Muscle of leg (tissue), 11 donors: Measurements from ENCODE around the gene DOCK10. TPM values are rescaled to one million over a fixed set of nuclear protein-coding genes. Genes with fewer than 3 reads are reported as not detected.
A peak's percentile ranks its signal among the peaks of the same experiment; 100 is the strongest.

Experiments
- DNase-seq: peaks from one replicate; pipeline ENCODE4 v3.0.0; 2013
- H3K27ac ChIP-seq: one replicate; pipeline ENCODE4 v1.5.1; 2013; ENCODE audit warnings: mild to moderate bottlenecking, low read length, control low read depth
- H3K27me3 ChIP-seq: one replicate; pipeline ENCODE4 v1.6.1; 2013; ENCODE audit warnings: low read length; ENCODE audit not compliant: control insufficient read depth, insufficient read depth
- H3K36me3 ChIP-seq: one replicate; pipeline ENCODE4 v1.6.1; 2013; ENCODE audit warnings: low read length; ENCODE audit not compliant: control insufficient read depth, insufficient read depth
- H3K4me1 ChIP-seq: one replicate; pipeline ENCODE4 v1.6.1; 2013; ENCODE audit warnings: low read length; ENCODE audit not compliant: control insufficient read depth, insufficient read depth
- H3K4me3 ChIP-seq: one replicate; pipeline ENCODE4 v1.5.1; 2013; ENCODE audit warnings: low read length, control low read depth
- H3K9me3 ChIP-seq: replicated peaks from 2 replicates; pipeline ENCODE4 v1.6.1; 2013; ENCODE audit warnings: low read depth, low read length; ENCODE audit not compliant: control insufficient read depth
- WGBS: methylation state at CpG from one replicate; pipeline ENCODE4 v1.1.5; 2013; ENCODE audit warnings: missing lambda C conversion rate; ENCODE audit not compliant: insufficient coverage; 5-methylcytosine and 5-hydroxymethylcytosine counted together
- polyA plus RNA-seq, 8 donors: library from polyadenylated mRNA; unstranded; fragments of 120-200 nt; gene quantifications; one replicate each; pipeline versions ENCODE4 v1.2.1 to v1.2.3, GENCODE V29; 2013; ENCODE audit warnings: inconsistent platforms in 1 of 8, low replicate concordance in 1 of 8; ENCODE audit not compliant: insufficient read length in 8 of 8, insufficient read depth in 1 of 8
- total RNA-seq: library from RNA; stranded (reverse); fragments of 120-200 nt; gene quantifications from one replicate; pipeline ENCODE4 v1.2.4, GENCODE V29; 2013

The DOCK10 gene
- total and polyA plus RNA-seq, 9 donors, result 14.8 to 20.1 (median 17.9) TPM

GRCh38 chr2:224832207-224832606 is 210.1 kb downstream of the DOCK10 start:
- H3K27ac ChIP-seq, result no peak overlapping the region
- DNase-seq, result no peak
- peaks cover 2% of the 10 kb centered on the region for H3K4me1 ChIP-seq
- H3K9me3 ChIP-seq, result no peaks in the 10 kb centered on the region
- H3K4me3 ChIP-seq, result no peak overlapping the region
- WGBS, result no CpG with 5 or more reads among the region's 3 CpGs
- no peaks in the 10 kb centered on the region for H3K27me3 ChIP-seq
- peaks cover 56% of the 10 kb centered on the region for H3K36me3 ChIP-seq

GRCh38 chr2:224831530-224831929 is 210.7 kb downstream of the DOCK10 start:
- no peaks in the 10 kb centered on the region for H3K9me3 ChIP-seq
- no peak overlapping the region for H3K27ac ChIP-seq
- H3K36me3 ChIP-seq, result peaks cover 56% of the 10 kb centered on the region
- H3K27me3 ChIP-seq, result no peaks in the 10 kb centered on the region
- H3K4me3 ChIP-seq, result no peak overlapping the region
- DNase-seq, result peak; percentile 24
- WGBS, result 43% methylated on average over 1 of the region's 2 CpGs
- no peaks in the 10 kb centered on the region for H3K4me1 ChIP-seq

DNA sequence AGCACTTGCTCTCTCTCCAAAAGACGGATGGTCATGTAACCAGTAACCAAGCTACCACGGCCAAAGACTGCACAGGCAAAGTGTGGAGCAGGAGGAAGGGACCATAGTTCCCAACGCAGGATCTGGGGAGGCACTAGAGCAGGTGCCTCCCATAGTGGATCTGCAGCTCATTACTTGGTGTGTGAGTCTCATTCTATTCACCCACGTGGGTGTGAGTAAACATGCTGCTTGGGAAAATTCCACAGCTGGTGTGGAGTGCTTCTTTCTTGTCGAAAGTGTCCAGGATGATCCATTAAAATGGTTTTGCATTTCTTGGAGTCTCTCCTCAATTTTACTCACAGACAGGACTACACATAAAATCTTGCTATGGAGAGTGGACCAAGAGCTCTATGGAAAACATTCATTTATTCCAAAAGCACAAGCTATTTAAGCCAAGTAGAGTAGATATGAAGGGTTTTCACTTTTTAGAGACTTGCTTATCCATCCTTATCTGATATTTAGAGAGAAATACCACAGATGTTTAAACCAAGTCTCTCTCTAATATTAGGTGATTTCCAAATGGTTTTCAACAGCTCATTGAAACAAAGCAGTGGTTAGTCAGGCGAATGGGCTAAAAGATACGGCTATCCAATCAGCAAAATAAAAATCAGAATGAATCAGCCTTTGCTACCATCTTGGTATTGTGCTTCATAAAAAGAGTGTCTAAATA is 221.8 kb downstream of the DOCK10 start:
- Histone ChIP-seq H3K36me3 (peaks cover 19% of the 10 kb centered on the region), H3K9me3 (no peaks in the 10 kb centered on the region)
- 93% methylated on average over 3 of the region's 7 CpGs for WGBS

DNA sequence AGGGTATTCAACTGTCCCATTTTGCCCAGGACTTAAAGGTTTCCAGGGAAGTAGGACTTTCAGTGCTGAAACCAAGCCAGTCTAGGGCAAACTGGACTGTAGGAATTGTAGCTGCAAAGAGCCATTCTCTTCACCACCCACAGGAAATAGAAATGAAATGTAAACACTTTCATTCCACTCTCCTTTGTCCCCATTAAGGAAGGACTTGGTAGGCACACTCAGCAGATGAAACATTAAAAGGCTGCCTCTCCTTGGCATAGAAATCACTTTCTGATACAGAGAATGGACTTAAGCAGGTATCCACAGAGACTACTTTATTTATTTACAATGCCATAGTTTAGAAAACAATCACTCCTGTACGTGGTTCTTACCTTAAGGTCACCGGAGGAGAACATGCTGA is 223.2 kb downstream of the DOCK10 start:
- no CpG with 5 or more reads among the region's 2 CpGs for WGBS
- H3K27ac ChIP-seq, result no peak overlapping the region
- no peaks in the 10 kb centered on the region for H3K4me1 ChIP-seq
- no peak for DNase-seq
- no peaks in the 10 kb centered on the region for H3K27me3 ChIP-seq
- H3K36me3 ChIP-seq, result peaks cover 27% of the 10 kb centered on the region
- H3K9me3 ChIP-seq, result no peaks in the 10 kb centered on the region
- no peak overlapping the region for H3K4me3 ChIP-seq

More for the DNA sequence above, 221.8 kb downstream of the DOCK10 start:
- H3K27me3 ChIP-seq, result no peaks in the 10 kb centered on the region
- no peaks in the 10 kb centered on the region for H3K4me1 ChIP-seq
- DNase-seq, result no peak
- no peak overlapping the region for H3K4me3 ChIP-seq
- no peak overlapping the region for H3K27ac ChIP-seq

- H3K27ac ChIP-seq, result no peak overlapping the region
- no peaks in the 10 kb centered on the region for H3K9me3 ChIP-seq
- WGBS, result no CpG with 5 or more reads among the region's 1 CpG
- H3K36me3 ChIP-seq, result peaks cover 29% of the 10 kb centered on the region
- H3K4me1 ChIP-seq, result no peaks in the 10 kb centered on the region
- no peaks in the 10 kb centered on the region for H3K27me3 ChIP-seq
- DNase-seq, result no peak
- no peak overlapping the region for H3K4me3 ChIP-seq
These were observed 224.6 kb downstream of the DOCK10 start for GRCh38 chr2:224817676-224818075.

GRCh38 chr2:224816816-224817215 is 225.5 kb downstream of the DOCK10 start:
- H3K27ac ChIP-seq, result no peak overlapping the region
- DNase-seq, result no peak
- H3K4me1 ChIP-seq, result no peaks in the 10 kb centered on the region
- WGBS, result no CpG with 5 or more reads among the region's 4 CpGs
- H3K36me3 ChIP-seq, result peaks cover 26% of the 10 kb centered on the region
- no peak overlapping the region for H3K4me3 ChIP-seq
- H3K27me3 ChIP-seq, result no peaks in the 10 kb centered on the region
- no peaks in the 10 kb centered on the region for H3K9me3 ChIP-seq

- no CpG with 5 or more reads among the region's 1 CpG for WGBS
- Histone ChIP-seq H3K4me3 (no peak overlapping the region), H3K4me1 (no peaks in the 10 kb centered on the region), H3K27me3 (no peaks in the 10 kb centered on the region), H3K9me3 (no peaks in the 10 kb centered on the region), H3K36me3 (peaks cover 16% of the 10 kb centered on the region), H3K27ac (no peak overlapping the region)
- no peak for DNase-seq
These were observed 228.7 kb downstream of the DOCK10 start for GRCh38 chr2:224813578-224813977.

DNA sequence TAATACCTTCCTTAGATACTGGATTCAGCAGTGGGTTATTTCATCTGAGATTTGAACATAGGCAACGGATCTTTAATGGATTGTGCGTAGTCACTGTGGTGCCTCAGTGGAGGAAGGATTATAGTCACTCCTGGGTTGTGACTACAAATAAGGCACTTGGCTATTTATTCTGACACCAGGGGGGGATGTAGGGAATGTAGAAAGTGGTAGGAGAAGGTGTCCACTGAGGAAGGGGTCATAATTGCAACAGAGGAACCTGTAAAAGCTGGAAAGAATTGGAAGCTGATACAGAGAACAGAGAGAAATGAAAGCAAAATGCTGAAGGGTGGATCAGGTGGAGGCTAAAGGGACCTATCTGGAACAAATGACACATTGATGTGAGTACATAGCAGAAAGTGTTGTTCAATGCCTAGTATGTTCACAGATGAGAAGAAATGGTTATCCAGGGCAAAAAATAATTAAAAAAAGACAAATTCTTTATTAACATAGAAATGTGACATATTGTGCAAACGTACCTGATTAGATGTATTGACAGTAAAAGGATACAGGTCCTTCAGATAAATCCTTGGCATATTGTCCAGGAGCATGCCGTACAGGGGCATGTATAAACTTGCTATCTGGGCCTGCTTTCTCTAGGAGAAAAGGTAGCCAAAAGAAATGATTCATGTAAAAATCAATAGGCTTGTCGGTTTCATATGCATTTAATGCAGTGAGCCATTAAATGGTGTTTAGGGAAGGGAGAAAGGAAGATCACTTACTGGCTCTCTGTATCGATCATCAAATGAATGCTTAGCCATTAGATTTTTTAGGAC is 234.9 kb downstream of the DOCK10 start:
- DNase-seq, result no peak
- Histone ChIP-seq H3K9me3 (no peaks in the 10 kb centered on the region), H3K27ac (no peak overlapping the region), H3K27me3 (no peaks in the 10 kb centered on the region), H3K4me3 (no peak overlapping the region), H3K4me1 (no peaks in the 10 kb centered on the region), H3K36me3 (peaks cover 14% of the 10 kb centered on the region)
- 91% methylated on average over 6 of the region's 6 CpGs for WGBS

- Histone ChIP-seq H3K4me3 (no peak overlapping the region), H3K9me3 (no peaks in the 10 kb centered on the region), H3K4me1 (no peaks in the 10 kb centered on the region), H3K27ac (no peak overlapping the region), H3K36me3 (peaks cover 24% of the 10 kb centered on the region), H3K27me3 (no peaks in the 10 kb centered on the region)
- no CpG with 5 or more reads among the region's 1 CpG for WGBS
- no peak for DNase-seq
These were observed 238.3 kb downstream of the DOCK10 start for GRCh38 chr2:224803930-224804329.

GRCh38 chr2:224802407-224802806 is 239.9 kb downstream of the DOCK10 start:
- WGBS, result no CpG with 5 or more reads among the region's 1 CpG
- no peaks in the 10 kb centered on the region for H3K27me3 ChIP-seq

More at GRCh38 chr2:224802407-224802806, 239.9 kb downstream of the DOCK10 start:
- H3K27ac ChIP-seq, result no peak overlapping the region
- no peaks in the 10 kb centered on the region for H3K9me3 ChIP-seq
- peak; percentile 40 for DNase-seq
- no peaks in the 10 kb centered on the region for H3K4me1 ChIP-seq
- H3K36me3 ChIP-seq, result peaks cover 29% of the 10 kb centered on the region
- H3K4me3 ChIP-seq, result no peak overlapping the region
